Stimulated activated CD8-positive, alpha-beta memory T cell treated with anti-CD3 and anti-CD28 coated beads, Interleukin-12 subunit alpha, Interleukin-12 subunit beta, amount 100 ng/mL, for 4 hours (primary cell): ENCODE data around the gene KCNC3.

Experiments
- DNase-seq: peaks from one replicate; pipeline ENCODE4 v3.0.0-alpha.2; 2020; ENCODE audit warnings: low read depth

KCNC3 gene

GRCh38 chr19:50275577-50276368 lies 53.4 kb downstream of the KCNC3 start:
- DNase-seq, result no peak

- DNase-seq, result no peak
Observed at GRCh38 chr19:50273821-50274220, 55.4 kb downstream of the KCNC3 start.

- DNase-seq, result no peak
Observed at GRCh38 chr19:50272263-50272897, 56.8 kb downstream of the KCNC3 start.

GRCh38 chr19:50269653-50270052 lies 59.5 kb downstream of the KCNC3 start:
- DNase-seq, result no peak

GRCh38 chr19:50268501-50268900 lies 60.7 kb downstream of the KCNC3 start:
- DNase-seq, result no peak

GRCh38 chr19:50268041-50268440 lies 61.1 kb downstream of the KCNC3 start:
- DNase-seq, result no peak

GRCh38 chr19:50266896-50267295 lies 62.3 kb downstream of the KCNC3 start:
- no peak for DNase-seq

- DNase-seq, result no peak
Observed at GRCh38 chr19:50266041-50266440, 63.1 kb downstream of the KCNC3 start.

GRCh38 chr19:50264483-50265186 lies 64.5 kb downstream of the KCNC3 start:
- DNase-seq, result no peak

GRCh38 chr19:50263176-50263575 lies 66.0 kb downstream of the KCNC3 start:
- DNase-seq, result no peak
